Measurements from ENCODE around the gene LIN7C. TPM values are rescaled to one million over a fixed set of nuclear protein-coding genes. Genes with fewer than 3 reads are reported as not detected.

Gene LIN7C
- total and polyA plus RNA-seq, 2 of the 13 experiments (the other 11 are each of a cell fraction or from before 2014, with no cell fraction given) = 14.8 to 37.2 TPM

DNA sequence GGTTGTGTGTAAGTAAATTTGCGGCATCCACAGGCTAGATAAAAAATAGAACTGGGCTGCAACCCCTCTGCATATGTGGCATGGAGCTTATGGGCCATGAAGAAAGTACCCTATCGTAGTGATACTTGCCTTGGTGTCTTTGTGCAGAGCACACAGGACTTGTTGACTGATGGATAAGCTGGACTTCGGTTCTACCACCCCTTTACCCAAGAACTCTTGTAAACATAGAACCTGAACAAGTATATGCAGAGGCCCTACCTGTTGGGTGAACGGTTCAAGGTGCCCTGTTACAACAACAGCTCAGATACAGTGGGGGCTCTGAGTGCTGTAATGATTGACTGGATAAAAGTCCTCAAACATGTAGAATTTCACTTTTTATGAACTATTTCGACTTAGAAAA is 30.9 kb downstream of the LIN7C start (continued):
- TF ChIP-seq, protein P1, sequence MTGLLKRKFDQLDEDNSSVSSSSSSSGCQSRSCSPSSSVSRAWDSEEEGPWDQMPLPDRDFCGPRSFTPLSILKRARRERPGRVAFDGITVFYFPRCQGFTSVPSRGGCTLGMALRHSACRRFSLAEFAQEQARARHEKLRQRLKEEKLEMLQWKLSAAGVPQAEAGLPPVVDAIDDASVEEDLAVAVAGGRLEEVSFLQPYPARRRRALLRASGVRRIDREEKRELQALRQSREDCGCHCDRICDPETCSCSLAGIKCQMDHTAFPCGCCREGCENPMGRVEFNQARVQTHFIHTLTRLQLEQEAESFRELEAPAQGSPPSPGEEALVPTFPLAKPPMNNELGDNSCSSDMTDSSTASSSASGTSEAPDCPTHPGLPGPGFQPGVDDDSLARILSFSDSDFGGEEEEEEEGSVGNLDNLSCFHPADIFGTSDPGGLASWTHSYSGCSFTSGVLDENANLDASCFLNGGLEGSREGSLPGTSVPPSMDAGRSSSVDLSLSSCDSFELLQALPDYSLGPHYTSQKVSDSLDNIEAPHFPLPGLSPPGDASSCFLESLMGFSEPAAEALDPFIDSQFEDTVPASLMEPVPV (CRISPR knock-in tag; IDR thresholded peaks at IDR 0.05) = no peak
- no peak for TF ChIP-seq YY1 (IDR thresholded peaks at IDR 0.05; ENCODE audit: insufficient read depth, insufficient replicate concordance, low read depth, low read length)
- TF ChIP-seq ZNF674 (CRISPR knock-in tag; IDR thresholded peaks at IDR 0.05; ENCODE audit: low read depth) = no peak
- peak; percentile 81; the same call in 1 of the 2 replicates for TF ChIP-seq ZBTB20 (CRISPR knock-in tag; IDR thresholded peaks at IDR 0.05; ENCODE audit: borderline replicate concordance, low read depth)
- no peak for TF ChIP-seq ZNF282 (IDR thresholded peaks at IDR 0.05; ENCODE audit: partially characterized antibody)
- peak; percentile 44; the same call in 1 of the 2 replicates for TF ChIP-seq ZGPAT (CRISPR knock-in tag; IDR thresholded peaks at IDR 0.05)
- no peak for TF ChIP-seq NFIB (CRISPR knock-in tag; IDR thresholded peaks at IDR 0.05; ENCODE audit: borderline replicate concordance)
- TF ChIP-seq MED13 (CRISPR knock-in tag; IDR thresholded peaks at IDR 0.05) = 0 out of 2 replicates have a peak, but pooled peaks have one; percentile 55
- TF ChIP-seq, protein P2, sequence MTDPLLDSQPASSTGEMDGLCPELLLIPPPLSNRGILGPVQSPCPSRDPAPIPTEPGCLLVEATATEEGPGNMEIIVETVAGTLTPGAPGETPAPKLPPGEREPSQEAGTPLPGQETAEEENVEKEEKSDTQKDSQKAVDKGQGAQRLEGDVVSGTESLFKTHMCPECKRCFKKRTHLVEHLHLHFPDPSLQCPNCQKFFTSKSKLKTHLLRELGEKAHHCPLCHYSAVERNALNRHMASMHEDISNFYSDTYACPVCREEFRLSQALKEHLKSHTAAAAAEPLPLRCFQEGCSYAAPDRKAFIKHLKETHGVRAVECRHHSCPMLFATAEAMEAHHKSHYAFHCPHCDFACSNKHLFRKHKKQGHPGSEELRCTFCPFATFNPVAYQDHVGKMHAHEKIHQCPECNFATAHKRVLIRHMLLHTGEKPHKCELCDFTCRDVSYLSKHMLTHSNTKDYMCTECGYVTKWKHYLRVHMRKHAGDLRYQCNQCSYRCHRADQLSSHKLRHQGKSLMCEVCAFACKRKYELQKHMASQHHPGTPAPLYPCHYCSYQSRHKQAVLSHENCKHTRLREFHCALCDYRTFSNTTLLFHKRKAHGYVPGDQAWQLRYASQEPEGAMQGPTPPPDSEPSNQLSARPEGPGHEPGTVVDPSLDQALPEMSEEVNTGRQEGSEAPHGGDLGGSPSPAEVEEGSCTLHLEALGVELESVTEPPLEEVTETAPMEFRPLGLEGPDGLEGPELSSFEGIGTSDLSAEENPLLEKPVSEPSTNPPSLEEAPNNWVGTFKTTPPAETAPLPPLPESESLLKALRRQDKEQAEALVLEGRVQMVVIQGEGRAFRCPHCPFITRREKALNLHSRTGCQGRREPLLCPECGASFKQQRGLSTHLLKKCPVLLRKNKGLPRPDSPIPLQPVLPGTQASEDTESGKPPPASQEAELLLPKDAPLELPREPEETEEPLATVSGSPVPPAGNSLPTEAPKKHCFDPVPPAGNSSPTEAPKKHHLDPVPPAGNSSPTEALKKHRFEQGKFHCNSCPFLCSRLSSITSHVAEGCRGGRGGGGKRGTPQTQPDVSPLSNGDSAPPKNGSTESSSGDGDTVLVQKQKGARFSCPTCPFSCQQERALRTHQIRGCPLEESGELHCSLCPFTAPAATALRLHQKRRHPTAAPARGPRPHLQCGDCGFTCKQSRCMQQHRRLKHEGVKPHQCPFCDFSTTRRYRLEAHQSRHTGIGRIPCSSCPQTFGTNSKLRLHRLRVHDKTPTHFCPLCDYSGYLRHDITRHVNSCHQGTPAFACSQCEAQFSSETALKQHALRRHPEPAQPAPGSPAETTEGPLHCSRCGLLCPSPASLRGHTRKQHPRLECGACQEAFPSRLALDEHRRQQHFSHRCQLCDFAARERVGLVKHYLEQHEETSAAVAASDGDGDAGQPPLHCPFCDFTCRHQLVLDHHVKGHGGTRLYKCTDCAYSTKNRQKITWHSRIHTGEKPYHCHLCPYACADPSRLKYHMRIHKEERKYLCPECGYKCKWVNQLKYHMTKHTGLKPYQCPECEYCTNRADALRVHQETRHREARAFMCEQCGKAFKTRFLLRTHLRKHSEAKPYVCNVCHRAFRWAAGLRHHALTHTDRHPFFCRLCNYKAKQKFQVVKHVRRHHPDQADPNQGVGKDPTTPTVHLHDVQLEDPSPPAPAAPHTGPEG (CRISPR knock-in tag; IDR thresholded peaks at IDR 0.05) = no peak
- no peak for TF ChIP-seq YEATS2 (CRISPR knock-in tag; IDR thresholded peaks at IDR 0.05; ENCODE audit: borderline replicate concordance)
- no peak for TF ChIP-seq KLF13 (CRISPR knock-in tag; IDR thresholded peaks at IDR 0.05)
- TF ChIP-seq CREB1 (IDR thresholded peaks at IDR 0.05) = no peak
- TF ChIP-seq CREB1 (CRISPR knock-in tag; IDR thresholded peaks at IDR 0.05) = no peak; the same call in 1 of the 2 replicates
- TF ChIP-seq ZNF160 (CRISPR knock-in tag; IDR thresholded peaks at IDR 0.05) = no peak
- TF ChIP-seq, protein P3, sequence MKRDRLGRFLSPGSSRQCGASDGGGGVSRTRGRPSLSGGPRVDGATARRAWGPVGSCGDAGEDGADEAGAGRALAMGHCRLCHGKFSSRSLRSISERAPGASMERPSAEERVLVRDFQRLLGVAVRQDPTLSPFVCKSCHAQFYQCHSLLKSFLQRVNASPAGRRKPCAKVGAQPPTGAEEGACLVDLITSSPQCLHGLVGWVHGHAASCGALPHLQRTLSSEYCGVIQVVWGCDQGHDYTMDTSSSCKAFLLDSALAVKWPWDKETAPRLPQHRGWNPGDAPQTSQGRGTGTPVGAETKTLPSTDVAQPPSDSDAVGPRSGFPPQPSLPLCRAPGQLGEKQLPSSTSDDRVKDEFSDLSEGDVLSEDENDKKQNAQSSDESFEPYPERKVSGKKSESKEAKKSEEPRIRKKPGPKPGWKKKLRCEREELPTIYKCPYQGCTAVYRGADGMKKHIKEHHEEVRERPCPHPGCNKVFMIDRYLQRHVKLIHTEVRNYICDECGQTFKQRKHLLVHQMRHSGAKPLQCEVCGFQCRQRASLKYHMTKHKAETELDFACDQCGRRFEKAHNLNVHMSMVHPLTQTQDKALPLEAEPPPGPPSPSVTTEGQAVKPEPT (CRISPR knock-in tag; IDR thresholded peaks at IDR 0.05; ENCODE audit: low read depth) = no peak
- TF ChIP-seq, protein P4, sequence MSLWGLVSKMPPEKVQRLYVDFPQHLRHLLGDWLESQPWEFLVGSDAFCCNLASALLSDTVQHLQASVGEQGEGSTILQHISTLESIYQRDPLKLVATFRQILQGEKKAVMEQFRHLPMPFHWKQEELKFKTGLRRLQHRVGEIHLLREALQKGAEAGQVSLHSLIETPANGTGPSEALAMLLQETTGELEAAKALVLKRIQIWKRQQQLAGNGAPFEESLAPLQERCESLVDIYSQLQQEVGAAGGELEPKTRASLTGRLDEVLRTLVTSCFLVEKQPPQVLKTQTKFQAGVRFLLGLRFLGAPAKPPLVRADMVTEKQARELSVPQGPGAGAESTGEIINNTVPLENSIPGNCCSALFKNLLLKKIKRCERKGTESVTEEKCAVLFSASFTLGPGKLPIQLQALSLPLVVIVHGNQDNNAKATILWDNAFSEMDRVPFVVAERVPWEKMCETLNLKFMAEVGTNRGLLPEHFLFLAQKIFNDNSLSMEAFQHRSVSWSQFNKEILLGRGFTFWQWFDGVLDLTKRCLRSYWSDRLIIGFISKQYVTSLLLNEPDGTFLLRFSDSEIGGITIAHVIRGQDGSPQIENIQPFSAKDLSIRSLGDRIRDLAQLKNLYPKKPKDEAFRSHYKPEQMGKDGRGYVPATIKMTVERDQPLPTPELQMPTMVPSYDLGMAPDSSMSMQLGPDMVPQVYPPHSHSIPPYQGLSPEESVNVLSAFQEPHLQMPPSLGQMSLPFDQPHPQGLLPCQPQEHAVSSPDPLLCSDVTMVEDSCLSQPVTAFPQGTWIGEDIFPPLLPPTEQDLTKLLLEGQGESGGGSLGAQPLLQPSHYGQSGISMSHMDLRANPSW (CRISPR knock-in tag; IDR thresholded peaks at IDR 0.05; ENCODE audit: borderline replicate concordance) = no peak
